ENCODE measurements around the gene COG5. TPM values are rescaled to one million over a fixed set of nuclear protein-coding genes. Genes with fewer than 3 reads are reported as not detected.

Gene COG5
- total and polyA plus RNA-seq, 2 experiments from 2014 or later, result 15.4 to 36.5 TPM

DNA sequence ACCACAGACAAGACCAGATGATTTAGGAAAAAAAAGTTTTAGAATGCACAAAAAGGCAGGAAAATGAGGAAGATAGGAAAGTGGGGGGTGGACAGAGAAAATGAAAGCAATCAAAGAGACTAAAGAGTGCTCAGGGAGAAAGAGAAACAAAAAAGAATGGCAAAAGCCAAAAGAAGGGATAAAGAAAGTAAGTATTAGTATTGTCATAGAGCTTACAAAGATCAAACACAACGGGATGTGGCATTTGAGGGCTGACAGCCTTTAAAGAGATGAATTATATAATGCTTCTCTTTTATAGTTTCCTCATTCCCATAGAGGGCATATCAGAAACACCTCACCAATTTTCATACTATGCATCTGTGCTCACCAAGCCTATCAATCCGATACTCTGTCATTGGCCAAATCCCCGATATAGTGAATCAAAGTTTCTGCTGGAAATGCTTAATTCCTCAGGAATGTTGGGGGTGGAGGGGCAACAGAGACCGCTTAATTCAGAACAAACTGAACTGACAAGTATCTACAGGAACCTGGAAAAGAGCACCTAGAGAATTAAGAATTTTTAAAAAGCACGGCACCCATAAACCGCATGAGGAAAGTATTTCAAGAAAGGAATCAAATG lies 2.7 kb downstream of the COG5 start:
- no peak overlapping the region; the same call in 1 of the 2 replicates for H3K27ac Mint-ChIP-seq
- no peak overlapping the region for H2AFZ ChIP-seq
- H4K20me1 ChIP-seq (replicated peaks; ENCODE audit: insufficient read depth), result peaks cover 15% of the 10 kb centered on the region
- H3K27me3 Mint-ChIP-seq (ENCODE audit: insufficient read depth, low read depth, poor library complexity), result no peaks in the 10 kb centered on the region
- peaks cover 13% of the 10 kb centered on the region for H3K4me1 Mint-ChIP-seq
- no peaks in the 10 kb centered on the region for H3F3A ChIP-seq (replicated peaks; ENCODE audit: low read depth)
- peaks cover 54% of the 10 kb centered on the region for H3K79me2 ChIP-seq (replicated peaks; ENCODE audit: insufficient read depth)
- H3K27ac ChIP-seq (ENCODE audit: low read depth), result no peak overlapping the region
- peak overlapping the region; percentile 7; the same call in 1 of the 3 replicates for H3K4me3 Mint-ChIP-seq
- peaks cover 10% of the 10 kb centered on the region for H3K4me1 ChIP-seq (ENCODE audit: insufficient read depth)
- H3K9me3 Mint-ChIP-seq, result no peaks in the 10 kb centered on the region
- no peaks in the 10 kb centered on the region for H3K9me2 ChIP-seq (ENCODE audit: insufficient read depth)
- H3K27me3 ChIP-seq (ENCODE audit: insufficient read depth), result no peaks in the 10 kb centered on the region
- TF ChIP-seq EZH2phosphoT487 (IDR thresholded peaks at IDR 0.05; ENCODE audit: unreplicated experiment) (no peak), POLR2AphosphoS5 (IDR thresholded peaks at IDR 0.05; ENCODE audit: low read depth) (no peak), JUNB (IDR thresholded peaks at IDR 0.05; ENCODE audit: unreplicated experiment) (no peak), STAT1 (IDR thresholded peaks at IDR 0.05; ENCODE audit: unreplicated experiment) (no peak), NANOG (IDR thresholded peaks at IDR 0.05; ENCODE audit: borderline replicate concordance) (no peak), EZH2 (IDR thresholded peaks at IDR 0.05; ENCODE audit: low read depth, unreplicated experiment) (no peak), ZNF331 (CRISPR knock-in tag; IDR thresholded peaks at IDR 0.05; ENCODE audit: low read depth) (no peak), CREB1 (CRISPR knock-in tag; IDR thresholded peaks at IDR 0.05; ENCODE audit: low read depth) (no peak), ZNF114 (CRISPR knock-in tag; IDR thresholded peaks at IDR 0.05) (no peak)
- TF ChIP-seq, protein P1, sequence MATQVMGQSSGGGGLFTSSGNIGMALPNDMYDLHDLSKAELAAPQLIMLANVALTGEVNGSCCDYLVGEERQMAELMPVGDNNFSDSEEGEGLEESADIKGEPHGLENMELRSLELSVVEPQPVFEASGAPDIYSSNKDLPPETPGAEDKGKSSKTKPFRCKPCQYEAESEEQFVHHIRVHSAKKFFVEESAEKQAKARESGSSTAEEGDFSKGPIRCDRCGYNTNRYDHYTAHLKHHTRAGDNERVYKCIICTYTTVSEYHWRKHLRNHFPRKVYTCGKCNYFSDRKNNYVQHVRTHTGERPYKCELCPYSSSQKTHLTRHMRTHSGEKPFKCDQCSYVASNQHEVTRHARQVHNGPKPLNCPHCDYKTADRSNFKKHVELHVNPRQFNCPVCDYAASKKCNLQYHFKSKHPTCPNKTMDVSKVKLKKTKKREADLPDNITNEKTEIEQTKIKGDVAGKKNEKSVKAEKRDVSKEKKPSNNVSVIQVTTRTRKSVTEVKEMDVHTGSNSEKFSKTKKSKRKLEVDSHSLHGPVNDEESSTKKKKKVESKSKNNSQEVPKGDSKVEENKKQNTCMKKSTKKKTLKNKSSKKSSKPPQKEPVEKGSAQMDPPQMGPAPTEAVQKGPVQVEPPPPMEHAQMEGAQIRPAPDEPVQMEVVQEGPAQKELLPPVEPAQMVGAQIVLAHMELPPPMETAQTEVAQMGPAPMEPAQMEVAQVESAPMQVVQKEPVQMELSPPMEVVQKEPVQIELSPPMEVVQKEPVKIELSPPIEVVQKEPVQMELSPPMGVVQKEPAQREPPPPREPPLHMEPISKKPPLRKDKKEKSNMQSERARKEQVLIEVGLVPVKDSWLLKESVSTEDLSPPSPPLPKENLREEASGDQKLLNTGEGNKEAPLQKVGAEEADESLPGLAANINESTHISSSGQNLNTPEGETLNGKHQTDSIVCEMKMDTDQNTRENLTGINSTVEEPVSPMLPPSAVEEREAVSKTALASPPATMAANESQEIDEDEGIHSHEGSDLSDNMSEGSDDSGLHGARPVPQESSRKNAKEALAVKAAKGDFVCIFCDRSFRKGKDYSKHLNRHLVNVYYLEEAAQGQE (IDR thresholded peaks at IDR 0.05; ENCODE audit: unreplicated experiment), result no peak
- TF ChIP-seq, protein P2, sequence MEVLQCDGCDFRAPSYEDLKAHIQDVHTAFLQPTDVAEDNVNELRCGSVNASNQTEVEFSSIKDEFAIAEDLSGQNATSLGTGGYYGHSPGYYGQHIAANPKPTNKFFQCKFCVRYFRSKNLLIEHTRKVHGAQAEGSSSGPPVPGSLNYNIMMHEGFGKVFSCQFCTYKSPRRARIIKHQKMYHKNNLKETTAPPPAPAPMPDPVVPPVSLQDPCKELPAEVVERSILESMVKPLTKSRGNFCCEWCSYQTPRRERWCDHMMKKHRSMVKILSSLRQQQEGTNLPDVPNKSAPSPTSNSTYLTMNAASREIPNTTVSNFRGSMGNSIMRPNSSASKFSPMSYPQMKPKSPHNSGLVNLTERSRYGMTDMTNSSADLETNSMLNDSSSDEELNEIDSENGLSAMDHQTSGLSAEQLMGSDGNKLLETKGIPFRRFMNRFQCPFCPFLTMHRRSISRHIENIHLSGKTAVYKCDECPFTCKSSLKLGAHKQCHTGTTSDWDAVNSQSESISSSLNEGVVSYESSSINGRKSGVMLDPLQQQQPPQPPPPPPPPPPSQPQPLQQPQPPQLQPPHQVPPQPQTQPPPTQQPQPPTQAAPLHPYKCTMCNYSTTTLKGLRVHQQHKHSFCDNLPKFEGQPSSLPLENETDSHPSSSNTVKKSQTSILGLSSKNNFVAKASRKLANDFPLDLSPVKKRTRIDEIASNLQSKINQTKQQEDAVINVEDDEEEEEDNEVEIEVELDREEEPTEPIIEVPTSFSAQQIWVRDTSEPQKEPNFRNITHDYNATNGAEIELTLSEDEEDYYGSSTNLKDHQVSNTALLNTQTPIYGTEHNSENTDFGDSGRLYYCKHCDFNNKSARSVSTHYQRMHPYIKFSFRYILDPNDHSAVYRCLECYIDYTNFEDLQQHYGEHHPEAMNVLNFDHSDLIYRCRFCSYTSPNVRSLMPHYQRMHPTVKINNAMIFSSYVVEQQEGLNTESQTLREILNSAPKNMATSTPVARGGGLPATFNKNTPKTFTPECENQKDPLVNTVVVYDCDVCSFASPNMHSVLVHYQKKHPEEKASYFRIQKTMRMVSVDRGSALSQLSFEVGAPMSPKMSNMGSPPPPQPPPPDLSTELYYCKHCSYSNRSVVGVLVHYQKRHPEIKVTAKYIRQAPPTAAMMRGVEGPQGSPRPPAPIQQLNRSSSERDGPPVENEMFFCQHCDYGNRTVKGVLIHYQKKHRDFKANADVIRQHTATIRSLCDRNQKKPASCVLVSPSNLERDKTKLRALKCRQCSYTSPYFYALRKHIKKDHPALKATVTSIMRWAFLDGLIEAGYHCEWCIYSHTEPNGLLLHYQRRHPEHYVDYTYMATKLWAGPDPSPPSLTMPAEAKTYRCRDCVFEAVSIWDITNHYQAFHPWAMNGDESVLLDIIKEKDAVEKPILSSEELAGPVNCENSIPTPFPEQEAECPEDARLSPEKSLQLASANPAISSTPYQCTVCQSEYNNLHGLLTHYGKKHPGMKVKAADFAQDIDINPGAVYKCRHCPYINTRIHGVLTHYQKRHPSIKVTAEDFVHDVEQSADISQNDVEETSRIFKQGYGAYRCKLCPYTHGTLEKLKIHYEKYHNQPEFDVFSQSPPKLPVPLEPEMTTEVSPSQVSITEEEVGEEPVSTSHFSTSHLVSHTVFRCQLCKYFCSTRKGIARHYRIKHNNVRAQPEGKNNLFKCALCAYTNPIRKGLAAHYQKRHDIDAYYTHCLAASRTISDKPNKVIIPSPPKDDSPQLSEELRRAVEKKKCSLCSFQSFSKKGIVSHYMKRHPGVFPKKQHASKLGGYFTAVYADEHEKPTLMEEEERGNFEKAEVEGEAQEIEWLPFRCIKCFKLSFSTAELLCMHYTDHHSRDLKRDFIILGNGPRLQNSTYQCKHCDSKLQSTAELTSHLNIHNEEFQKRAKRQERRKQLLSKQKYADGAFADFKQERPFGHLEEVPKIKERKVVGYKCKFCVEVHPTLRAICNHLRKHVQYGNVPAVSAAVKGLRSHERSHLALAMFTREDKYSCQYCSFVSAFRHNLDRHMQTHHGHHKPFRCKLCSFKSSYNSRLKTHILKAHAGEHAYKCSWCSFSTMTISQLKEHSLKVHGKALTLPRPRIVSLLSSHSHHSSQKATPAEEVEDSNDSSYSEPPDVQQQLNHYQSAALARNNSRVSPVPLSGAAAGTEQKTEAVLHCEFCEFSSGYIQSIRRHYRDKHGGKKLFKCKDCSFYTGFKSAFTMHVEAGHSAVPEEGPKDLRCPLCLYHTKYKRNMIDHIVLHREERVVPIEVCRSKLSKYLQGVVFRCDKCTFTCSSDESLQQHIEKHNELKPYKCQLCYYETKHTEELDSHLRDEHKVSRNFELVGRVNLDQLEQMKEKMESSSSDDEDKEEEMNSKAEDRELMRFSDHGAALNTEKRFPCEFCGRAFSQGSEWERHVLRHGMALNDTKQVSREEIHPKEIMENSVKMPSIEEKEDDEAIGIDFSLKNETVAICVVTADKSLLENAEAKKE (CRISPR knock-in tag; IDR thresholded peaks at IDR 0.05), result no peak
- TF ChIP-seq, protein P3, sequence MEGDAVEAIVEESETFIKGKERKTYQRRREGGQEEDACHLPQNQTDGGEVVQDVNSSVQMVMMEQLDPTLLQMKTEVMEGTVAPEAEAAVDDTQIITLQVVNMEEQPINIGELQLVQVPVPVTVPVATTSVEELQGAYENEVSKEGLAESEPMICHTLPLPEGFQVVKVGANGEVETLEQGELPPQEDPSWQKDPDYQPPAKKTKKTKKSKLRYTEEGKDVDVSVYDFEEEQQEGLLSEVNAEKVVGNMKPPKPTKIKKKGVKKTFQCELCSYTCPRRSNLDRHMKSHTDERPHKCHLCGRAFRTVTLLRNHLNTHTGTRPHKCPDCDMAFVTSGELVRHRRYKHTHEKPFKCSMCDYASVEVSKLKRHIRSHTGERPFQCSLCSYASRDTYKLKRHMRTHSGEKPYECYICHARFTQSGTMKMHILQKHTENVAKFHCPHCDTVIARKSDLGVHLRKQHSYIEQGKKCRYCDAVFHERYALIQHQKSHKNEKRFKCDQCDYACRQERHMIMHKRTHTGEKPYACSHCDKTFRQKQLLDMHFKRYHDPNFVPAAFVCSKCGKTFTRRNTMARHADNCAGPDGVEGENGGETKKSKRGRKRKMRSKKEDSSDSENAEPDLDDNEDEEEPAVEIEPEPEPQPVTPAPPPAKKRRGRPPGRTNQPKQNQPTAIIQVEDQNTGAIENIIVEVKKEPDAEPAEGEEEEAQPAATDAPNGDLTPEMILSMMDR (conservative IDR thresholded peaks at IDR 0.05; ENCODE audit: low read depth in 2 of 2), result no peak
- TF ChIP-seq, protein P4, sequence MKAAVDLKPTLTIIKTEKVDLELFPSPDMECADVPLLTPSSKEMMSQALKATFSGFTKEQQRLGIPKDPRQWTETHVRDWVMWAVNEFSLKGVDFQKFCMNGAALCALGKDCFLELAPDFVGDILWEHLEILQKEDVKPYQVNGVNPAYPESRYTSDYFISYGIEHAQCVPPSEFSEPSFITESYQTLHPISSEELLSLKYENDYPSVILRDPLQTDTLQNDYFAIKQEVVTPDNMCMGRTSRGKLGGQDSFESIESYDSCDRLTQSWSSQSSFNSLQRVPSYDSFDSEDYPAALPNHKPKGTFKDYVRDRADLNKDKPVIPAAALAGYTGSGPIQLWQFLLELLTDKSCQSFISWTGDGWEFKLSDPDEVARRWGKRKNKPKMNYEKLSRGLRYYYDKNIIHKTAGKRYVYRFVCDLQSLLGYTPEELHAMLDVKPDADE (IDR thresholded peaks at IDR 0.05), result no peak
- H3K4me3 ChIP-seq, result no peak overlapping the region
- no peak for ATAC-seq
- no peak for DNase-seq (ENCODE audit: low spot score)
- H3K4me2 ChIP-seq, result no peak overlapping the region
- peaks cover 8% of the 10 kb centered on the region for H3K36me3 ChIP-seq (ENCODE audit: insufficient read depth)
- peaks cover 7% of the 10 kb centered on the region; the same call in 2 of the 3 replicates for H3K36me3 Mint-ChIP-seq (ENCODE audit: low read depth)
